Adrenal gland (tissue), 19 donors: ENCODE results near the gene TOX4. TPM values are rescaled to one million over a fixed set of nuclear protein-coding genes. Genes with fewer than 3 reads are reported as not detected.

Experiments used
- DNase-seq, 7 donors: peaks; one replicate each; pipeline ENCODE4 v3.0.0-alpha.2; 2019 to 2020
- H3K27ac ChIP-seq, 5 donors: fragments of 200-600 bp; sonication (generic) in 4 of 5; 1 replicate in 3 of 5; 2 replicates in 2 of 5; pipeline versions ENCODE4 v1.5.1 to v1.8.0; 2016 to 2020; ENCODE audit warnings: mild to moderate bottlenecking in 1 of 5
- H3K27me3 ChIP-seq: fragments of 200-600 bp; 2 replicates; pipeline ENCODE4 v1.8.0; 2021
- H3K36me3 ChIP-seq, 2 donors: fragments of 200-600 bp; replicated peaks in 1 of 2; 1 replicate in 1 of 2; 2 replicates in 1 of 2; pipeline versions ENCODE4 v1.5.1 to v1.8.0; 2018 to 2022
- H3K4me1 ChIP-seq, 2 donors: fragments of 200-600 bp; replicated peaks in 1 of 2; 1 replicate in 1 of 2; 2 replicates in 1 of 2; pipeline versions ENCODE4 v1.5.1 to v1.8.0; 2018 to 2021
- H3K4me3 ChIP-seq, 4 donors: fragments of 200-600 bp; sonication (generic) in 3 of 4; one replicate each; pipeline ENCODE4 v1.5.1; 2016 to 2018
- H3K9me3 ChIP-seq, 3 donors: fragments of 200-600 bp; sonication (generic) in 1 of 3; replicated peaks in 1 of 3; 1 replicate in 2 of 3; 2 replicates in 1 of 3; pipeline versions ENCODE4 v1.5.1 to v1.8.0; 2016 to 2021
- POLR2A ChIP-seq, 2 donors: fragments of 450-650 bp; IDR thresholded peaks; one replicate each; pipeline ENCODE4 v1.6.1; 2017; ENCODE audit warnings: antibody characterized with exemption in 2 of 2, mild to moderate bottlenecking in 2 of 2, moderate library complexity in 1 of 2
- WGBS, 4 donors: extraction: QIAGEN DNeasy Blood & Tissue Kit in 2 of 4; methylation state at CpG; one replicate each; pipeline versions ENCODE4 v1.1.5 to v1.1.7; 2013 to 2017; 5-methylcytosine and 5-hydroxymethylcytosine counted together
- intact Hi-C, 2 donors: fragments of 100-400 bp; cut with DNase I; formaldehyde crosslinking; loops; one replicate each; pipeline versions ENCODE4 v1.14.1 to v1.15.0; 2022 to 2023
- long read RNA-seq, 10 donors: library from polyadenylated mRNA in 3 of 10; unstranded in 2 of 10; stranded (forward) in 1 of 10; transcript quantifications; one replicate each; pipeline ENCODE4 v2.0.0 and lab custom pipeline, GENCODE V29; 2021 to 2026
- polyA plus RNA-seq, 3 donors: library from polyadenylated mRNA; stranded (reverse); fragments of 200-250 nt in 2 of 3; fragments of 350-450 nt in 1 of 3; fragmentation: Illumina TruSeq in 1 of 3; extraction: RNeasy Lipid Tissue Mini Kit (QIAGEN cat#74804) in 1 of 3; gene quantifications; one replicate each; pipeline ENCODE4 v1.2.3, GENCODE V29; 2013 to 2014
- total RNA-seq, 9 donors: library from RNA; depleted of rRNA in 4 of 9; stranded (reverse); fragments of >200 nt in 4 of 9; fragments of 120-200 nt in 1 of 9; fragmentation: NEBNext Ultra II Directional in 1 of 9; extraction: Animal tissue kit (Norgen Biotek cat#: 25700) in 1 of 9; gene quantifications; one replicate each; pipeline versions ENCODE4 v1.1.0 to v1.2.4, GENCODE V29; 2013 to 2023
- TF ChIP-seq, protein P1 (sequence below), 6 experiments: fragments of 450-650 bp in 4 of 6; fragments of 200-600 bp in 2 of 6; sonication (generic) in 1 of 6; IDR thresholded peaks; 1 replicate in 5 of 6; 2 replicates in 1 of 6; pipeline versions ENCODE4 v1.5.1 to v1.8.0; 2016 to 2021; ENCODE audit warnings: antibody characterized with exemption in 6 of 6, mild to moderate bottlenecking in 2 of 6, moderate library complexity in 1 of 6
- donor health status: healthy with polysubstance abuse.
- donor health status: Bipolar disorder and iron deficiency.
- donor health status: DM: yes; HTN: yes; CAD: no.
- donor health status: DM: no; HTN: no; CAD: no.
- donor health status: DM: no; HTN: no; CAD: no.
- donor health status: DM: yes; HTN: yes; CAD: no.

TOX4 gene
- total RNA-seq = 10 to 100 TPM; 31.5 to 91.5 (median 49.9) TPM
- 10 to 100 TPM; 15.5 to 74.8 (median 21.6) TPM for polyA plus RNA-seq
- long read RNA-seq, donor 1, full-length matches to known transcripts = 4 of 28 reads
- long read RNA-seq, donor 1, partial matches to known transcripts = 24 of 28 reads
- long read RNA-seq, donor 1, other reads (novel, unspliced or antisense) = 0 of 28 reads
- long read RNA-seq, donor 2, full-length matches to known transcripts = 8 of 65 reads
- long read RNA-seq, donor 2, partial matches to known transcripts = 51 of 65 reads
- long read RNA-seq, donor 2, other reads (novel, unspliced or antisense) = 6 of 65 reads
- long read RNA-seq, donor 3, partial matches to known transcripts = 7 of 9 reads
- long read RNA-seq, donor 3, other reads (novel, unspliced or antisense) = 0 of 9 reads
- long read RNA-seq, donor 4, full-length matches to known transcripts = 6 of 14 reads
- long read RNA-seq, donor 4, partial matches to known transcripts = 8 of 14 reads
- long read RNA-seq, donor 4, other reads (novel, unspliced or antisense) = 0 of 14 reads
- long read RNA-seq, donor 5, full-length matches to known transcripts = 42 of 65 reads
- long read RNA-seq, donor 5, partial matches to known transcripts = 14 of 65 reads
- long read RNA-seq, donor 5, other reads (novel, unspliced or antisense) = 9 of 65 reads
- long read RNA-seq, donor 6, full-length matches to known transcripts = 2 of 22 reads
- long read RNA-seq, donor 6, partial matches to known transcripts = 17 of 22 reads
- long read RNA-seq, donor 6, other reads (novel, unspliced or antisense) = 3 of 22 reads
- long read RNA-seq, donor 7, partial matches to known transcripts = 10 of 13 reads
- long read RNA-seq, donor 7, other reads (novel, unspliced or antisense) = 0 of 13 reads
- long read RNA-seq, donor 8, full-length matches to known transcripts = 7 of 95 reads
- long read RNA-seq, donor 8, partial matches to known transcripts = 55 of 95 reads
- long read RNA-seq, donor 8, other reads (novel, unspliced or antisense) = 33 of 95 reads
- long read RNA-seq, donor 9, partial matches to known transcripts = 9 of 13 reads
- long read RNA-seq, donor 9, other reads (novel, unspliced or antisense) = 0 of 13 reads
- long read RNA-seq, donor 10, full-length matches to known transcripts = 5 of 40 reads
- long read RNA-seq, donor 10, partial matches to known transcripts = 18 of 40 reads
- long read RNA-seq, donor 10, other reads (novel, unspliced or antisense) = 17 of 40 reads

GRCh38 chr14:21476925-21477681, at the start of gene TOX4, which contains the start of gene RAB2B:
Gene TOX4 (plus strand): TSS chr14:21477195. CDS start chr14:21477279, 84 bp downstream.
Gene RAB2B (minus strand): TSS chr14:21476959. CDS start chr14:21476872, 87 bp downstream.
- DNase-seq = peak; percentile 96 to 99 (median 98)
- no peaks in the 10 kb centered on the region for H3K27me3 ChIP-seq
- peak; percentile 63 to 81 for TF ChIP-seq POLR2A (IDR thresholded peaks at IDR 0.05)
- TF ChIP-seq, protein P1, sequence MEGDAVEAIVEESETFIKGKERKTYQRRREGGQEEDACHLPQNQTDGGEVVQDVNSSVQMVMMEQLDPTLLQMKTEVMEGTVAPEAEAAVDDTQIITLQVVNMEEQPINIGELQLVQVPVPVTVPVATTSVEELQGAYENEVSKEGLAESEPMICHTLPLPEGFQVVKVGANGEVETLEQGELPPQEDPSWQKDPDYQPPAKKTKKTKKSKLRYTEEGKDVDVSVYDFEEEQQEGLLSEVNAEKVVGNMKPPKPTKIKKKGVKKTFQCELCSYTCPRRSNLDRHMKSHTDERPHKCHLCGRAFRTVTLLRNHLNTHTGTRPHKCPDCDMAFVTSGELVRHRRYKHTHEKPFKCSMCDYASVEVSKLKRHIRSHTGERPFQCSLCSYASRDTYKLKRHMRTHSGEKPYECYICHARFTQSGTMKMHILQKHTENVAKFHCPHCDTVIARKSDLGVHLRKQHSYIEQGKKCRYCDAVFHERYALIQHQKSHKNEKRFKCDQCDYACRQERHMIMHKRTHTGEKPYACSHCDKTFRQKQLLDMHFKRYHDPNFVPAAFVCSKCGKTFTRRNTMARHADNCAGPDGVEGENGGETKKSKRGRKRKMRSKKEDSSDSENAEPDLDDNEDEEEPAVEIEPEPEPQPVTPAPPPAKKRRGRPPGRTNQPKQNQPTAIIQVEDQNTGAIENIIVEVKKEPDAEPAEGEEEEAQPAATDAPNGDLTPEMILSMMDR (IDR thresholded peaks at IDR 0.05) = peak; percentile 87 to 100 (median 99)
- 0 to 1% (median 0%) methylated on average over 43 to 49 of the region's 49 CpGs for WGBS, 4 donors
- no peaks in the 10 kb centered on the region for H3K9me3 ChIP-seq
- H3K27ac ChIP-seq = peak within 1 kb of the TSS; percentile 56 to 99 (median 89)
- H3K36me3 ChIP-seq = peaks cover 0 to 11% of the 10 kb centered on the region in 2 donors
- H3K4me1 ChIP-seq = peaks cover 18 to 30% of the 10 kb centered on the region in 2 donors
- H3K4me3 ChIP-seq = peak within 1 kb of the TSS in 3 of 4 donors; percentile 68 to 97 (median 96)
- intact Hi-C loops = no loop called here

- intact Hi-C loops = no loop called here
- no peaks in the 10 kb centered on the region for H3K9me3 ChIP-seq
- H3K4me3 ChIP-seq = no peak overlapping the region
- no peak overlapping the region for H3K27ac ChIP-seq
- peaks cover 0 to 78% of the 10 kb centered on the region in 2 donors for H3K36me3 ChIP-seq
- WGBS, 4 donors = 55 to 57% (median 56%) methylated on average over 4 of the region's 4 CpGs
- no peaks in the 10 kb centered on the region for H3K27me3 ChIP-seq
- H3K4me1 ChIP-seq = peaks cover 0 to 4% of the 10 kb centered on the region in 2 donors
- DNase-seq = peak; percentile 25 to 83 (median 78)
- TF ChIP-seq, protein P1 (IDR thresholded peaks at IDR 0.05) = no peak
- no peak for TF ChIP-seq POLR2A (IDR thresholded peaks at IDR 0.05)
Observed at GRCh38 chr14:21428930-21429329, 48.1 kb upstream of the TOX4 start.

DNA sequence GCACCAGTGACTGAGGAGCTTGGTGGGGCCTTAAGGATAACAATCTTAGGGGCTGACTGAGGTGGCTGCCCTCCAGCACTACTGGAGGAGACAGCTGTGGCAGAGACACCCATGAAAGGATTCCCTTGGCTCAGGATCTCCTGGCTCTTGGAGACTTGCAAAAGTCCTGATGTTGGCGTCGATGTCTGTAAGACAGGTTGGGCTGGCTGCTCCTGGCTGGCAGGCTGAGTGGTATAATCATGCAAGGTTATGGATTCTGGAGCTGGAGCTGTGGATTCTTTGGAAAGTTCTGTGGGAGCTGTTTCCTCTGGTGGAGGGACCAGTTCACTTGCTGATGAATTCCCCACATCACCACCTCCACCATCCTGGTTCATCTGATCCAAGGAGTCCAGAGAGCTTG, 45.9 kb upstream of the TOX4 start:
- Histone ChIP-seq H3K9me3 (no peaks in the 10 kb centered on the region), H3K27me3 (no peaks in the 10 kb centered on the region), H3K4me3 (no peak overlapping the region), H3K36me3 (peaks cover 0 to 56% of the 10 kb centered on the region in 2 donors), H3K4me1 (peaks cover 0 to 18% of the 10 kb centered on the region in 2 donors), H3K27ac (no peak overlapping the region)
- DNase-seq = no peak
- TF ChIP-seq, protein P1 (IDR thresholded peaks at IDR 0.05) = no peak
- no peak for TF ChIP-seq POLR2A (IDR thresholded peaks at IDR 0.05)
- intact Hi-C loops = no loop called here
- WGBS, 4 donors = 96 to 100% (median 100%) methylated on average over 2 of the region's 2 CpGs; no CpG with 5 or more reads in 1 of the 4 donors
